Measurements from ENCODE around the gene MAP3K7CL.

- no peak for TF ChIP-seq CTCF (IDR thresholded peaks at IDR 0.05)
- TF ChIP-seq POLR2A (IDR thresholded peaks at IDR 0.05) = no peak
- no peak for TF ChIP-seq POLR2AphosphoS5 (IDR thresholded peaks at IDR 0.05; ENCODE audit: insufficient read depth in 1 of 2, low read depth in 1 of 2)
Observed at GRCh38 chr21:29082046-29082815, 48.2 kb upstream of the MAP3K7CL start.

All from vagina (tissue), 2 donors.